Measurements from ENCODE around the gene FBXO31. TPM values are rescaled to one million over a fixed set of nuclear protein-coding genes. Genes with fewer than 3 reads are reported as not detected.

FBXO31 gene
- total RNA-seq, 1 donor from 2014 or later: 5.8 TPM

GRCh38 chr16:87360862-87361610 is 22.5 kb downstream of the FBXO31 start:
- TF ChIP-seq EZH2phosphoT487 (IDR thresholded peaks at IDR 0.05) (no peak), EZH2 (IDR thresholded peaks at IDR 0.05) (no peak)
- TF ChIP-seq, protein P1, sequence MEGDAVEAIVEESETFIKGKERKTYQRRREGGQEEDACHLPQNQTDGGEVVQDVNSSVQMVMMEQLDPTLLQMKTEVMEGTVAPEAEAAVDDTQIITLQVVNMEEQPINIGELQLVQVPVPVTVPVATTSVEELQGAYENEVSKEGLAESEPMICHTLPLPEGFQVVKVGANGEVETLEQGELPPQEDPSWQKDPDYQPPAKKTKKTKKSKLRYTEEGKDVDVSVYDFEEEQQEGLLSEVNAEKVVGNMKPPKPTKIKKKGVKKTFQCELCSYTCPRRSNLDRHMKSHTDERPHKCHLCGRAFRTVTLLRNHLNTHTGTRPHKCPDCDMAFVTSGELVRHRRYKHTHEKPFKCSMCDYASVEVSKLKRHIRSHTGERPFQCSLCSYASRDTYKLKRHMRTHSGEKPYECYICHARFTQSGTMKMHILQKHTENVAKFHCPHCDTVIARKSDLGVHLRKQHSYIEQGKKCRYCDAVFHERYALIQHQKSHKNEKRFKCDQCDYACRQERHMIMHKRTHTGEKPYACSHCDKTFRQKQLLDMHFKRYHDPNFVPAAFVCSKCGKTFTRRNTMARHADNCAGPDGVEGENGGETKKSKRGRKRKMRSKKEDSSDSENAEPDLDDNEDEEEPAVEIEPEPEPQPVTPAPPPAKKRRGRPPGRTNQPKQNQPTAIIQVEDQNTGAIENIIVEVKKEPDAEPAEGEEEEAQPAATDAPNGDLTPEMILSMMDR (IDR thresholded peaks at IDR 0.05): no peak
- DNase-seq (ENCODE audit: low spot score): peak; percentile 0
- Histone ChIP-seq H3K27ac (no peak overlapping the region), H3K9ac (no peak overlapping the region), H3F3A (ENCODE audit: low read depth) (no peaks in the 10 kb centered on the region), H2AFZ (replicated peaks) (no peak overlapping the region), H3K79me2 (ENCODE audit: low read depth) (no peaks in the 10 kb centered on the region), H3K4me2 (no peak overlapping the region), H3K36me3 (no peaks in the 10 kb centered on the region), H3K27me3 (no peaks in the 10 kb centered on the region), H3K4me3 (no peak overlapping the region), H4K20me1 (ENCODE audit: low read depth) (peaks cover 3% of the 10 kb centered on the region), H3K4me1 (no peaks in the 10 kb centered on the region), H3K9me3 (ENCODE audit: low read depth) (no peaks in the 10 kb centered on the region)
- Mint-ChIP-seq H3K9me3 (no peaks in the 10 kb centered on the region), H3K27ac (no peak overlapping the region), H3K4me1 (peaks cover 17% of the 10 kb centered on the region), H3K27me3 (ENCODE audit: insufficient read depth, low read depth) (peaks cover 4% of the 10 kb centered on the region), H3K36me3 (peaks cover 27% of the 10 kb centered on the region), H3K4me3 (no peak overlapping the region)

DNA sequence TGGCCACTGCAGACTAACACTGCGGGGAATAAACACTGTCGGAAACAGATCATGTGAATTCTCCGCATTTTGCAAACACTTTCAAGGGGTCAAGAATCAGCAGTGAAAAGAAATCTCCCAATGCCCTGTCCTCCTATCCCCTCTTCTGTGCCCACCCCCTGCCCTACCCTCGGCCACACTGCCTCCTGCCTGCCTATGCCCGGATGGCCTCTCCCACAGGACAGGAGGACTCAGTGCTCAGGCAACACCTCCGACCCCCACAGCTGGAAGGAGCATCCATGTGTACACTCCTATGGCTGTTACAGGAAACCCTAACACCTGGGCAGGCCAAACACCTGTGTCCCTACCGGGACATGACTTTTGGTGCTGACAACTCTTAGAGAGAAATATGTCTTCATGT is 24.5 kb downstream of the FBXO31 start:
- Mint-ChIP-seq H3K9me3 (no peaks in the 10 kb centered on the region), H3K27me3 (ENCODE audit: insufficient read depth, low read depth) (peaks cover 2% of the 10 kb centered on the region), H3K4me3 (no peak overlapping the region), H3K36me3 (peaks cover 27% of the 10 kb centered on the region), H3K27ac (peak overlapping the region; percentile 93), H3K4me1 (peaks cover 22% of the 10 kb centered on the region)
- TF ChIP-seq EZH2phosphoT487 (IDR thresholded peaks at IDR 0.05) (no peak), EZH2 (IDR thresholded peaks at IDR 0.05) (no peak)
- TF ChIP-seq, protein P1 (IDR thresholded peaks at IDR 0.05): no peak
- Histone ChIP-seq H3K9ac (no peak overlapping the region), H2AFZ (replicated peaks) (no peak overlapping the region), H3F3A (ENCODE audit: low read depth) (no peaks in the 10 kb centered on the region), H3K79me2 (ENCODE audit: low read depth) (no peaks in the 10 kb centered on the region), H3K4me2 (no peak overlapping the region), H3K27ac (no peak overlapping the region), H3K9me3 (ENCODE audit: low read depth) (no peaks in the 10 kb centered on the region), H3K4me3 (no peak overlapping the region), H3K27me3 (no peaks in the 10 kb centered on the region), H3K36me3 (no peaks in the 10 kb centered on the region), H4K20me1 (ENCODE audit: low read depth) (no peaks in the 10 kb centered on the region), H3K4me1 (no peaks in the 10 kb centered on the region)
- no peak for DNase-seq (ENCODE audit: low spot score)

- Histone ChIP-seq H3K4me2 (no peak overlapping the region), H2AFZ (replicated peaks) (no peak overlapping the region), H3K4me1 (no peaks in the 10 kb centered on the region), H3K79me2 (ENCODE audit: low read depth) (no peaks in the 10 kb centered on the region), H3K9ac (no peak overlapping the region), H3K27ac (no peak overlapping the region), H3K4me3 (no peak overlapping the region), H4K20me1 (ENCODE audit: low read depth) (no peaks in the 10 kb centered on the region), H3K36me3 (no peaks in the 10 kb centered on the region), H3F3A (ENCODE audit: low read depth) (no peaks in the 10 kb centered on the region), H3K9me3 (ENCODE audit: low read depth) (no peaks in the 10 kb centered on the region), H3K27me3 (no peaks in the 10 kb centered on the region)
- no peak overlapping the region for H3K27ac Mint-ChIP-seq
- no peaks in the 10 kb centered on the region for H3K9me3 Mint-ChIP-seq
- H3K4me1 Mint-ChIP-seq: peaks cover 21% of the 10 kb centered on the region
- no peak overlapping the region for H3K4me3 Mint-ChIP-seq
- TF ChIP-seq EZH2phosphoT487 (IDR thresholded peaks at IDR 0.05) (no peak), EZH2 (IDR thresholded peaks at IDR 0.05) (no peak)
- TF ChIP-seq, protein P1 (IDR thresholded peaks at IDR 0.05): no peak
- H3K27me3 Mint-ChIP-seq (ENCODE audit: insufficient read depth, low read depth): peaks cover 2% of the 10 kb centered on the region
- no peak for DNase-seq (ENCODE audit: low spot score)
- peaks cover 27% of the 10 kb centered on the region for H3K36me3 Mint-ChIP-seq
These were observed 24.9 kb downstream of the FBXO31 start for GRCh38 chr16:87358696-87359095.

Data from neural progenitor cell (in vitro differentiated cells).